GM21528 (cell line): ENCODE results near the gene EDDM13.
"Not testable (repeated sequence)": the region's sequence is repeated elsewhere in the genome, so short reads cannot be mapped to it uniquely, and the experiment has no call there.

ENCODE experiments used
- ATAC-seq: cut with Tn5 transposase; IDR thresholded peaks from one replicate; pipeline ENCODE4 v1.9.1; 2021; ENCODE audit warnings: mild to moderate bottlenecking, moderate library complexity; ENCODE audit not compliant: unreplicated experiment, low FRiP score

The EDDM13 gene

GRCh38 chr19:56319991-56320390, 47.4 kb downstream of the EDDM13 start:
- no peak for ATAC-seq

- no peak for ATAC-seq
These were observed 48.9 kb downstream of the EDDM13 start for GRCh38 chr19:56321254-56321988.

- ATAC-seq: no peak
These were observed 49.5 kb downstream of the EDDM13 start for GRCh38 chr19:56321989-56322440.

GRCh38 chr19:56324436-56324835, 51.9 kb downstream of the EDDM13 start:
- no peak for ATAC-seq

- no peak for ATAC-seq
These were observed 60.1 kb downstream of the EDDM13 start for GRCh38 chr19:56332695-56333094.

- ATAC-seq: no peak
These were observed 61.0 kb downstream of the EDDM13 start for GRCh38 chr19:56333506-56333905.

GRCh38 chr19:56335371-56335770, 62.8 kb downstream of the EDDM13 start:
- not testable (repeated sequence) for ATAC-seq

- not testable (repeated sequence) for ATAC-seq
These were observed 64.5 kb downstream of the EDDM13 start for GRCh38 chr19:56337077-56337476.

GRCh38 chr19:56339031-56339430, 66.5 kb downstream of the EDDM13 start:
- not testable (repeated sequence) for ATAC-seq

- no peak for ATAC-seq
These were observed 69.4 kb downstream of the EDDM13 start for GRCh38 chr19:56341948-56342347.

- no peak for ATAC-seq
These were observed 74.7 kb downstream of the EDDM13 start for GRCh38 chr19:56347163-56347778.

GRCh38 chr19:56348289-56348877, 75.8 kb downstream of the EDDM13 start:
- no peak for ATAC-seq

- no peak for ATAC-seq
These were observed 78.0 kb downstream of the EDDM13 start for GRCh38 chr19:56350416-56351045.

- ATAC-seq: no peak
These were observed 78.7 kb downstream of the EDDM13 start for GRCh38 chr19:56351208-56351607.

GRCh38 chr19:56355517-56355916, 83.0 kb downstream of the EDDM13 start:
- no peak for ATAC-seq

- ATAC-seq: no peak
These were observed 84.4 kb downstream of the EDDM13 start for GRCh38 chr19:56356944-56357343.
